Upper lobe of right lung (tissue), 1 donor: Measurements from ENCODE around the gene CTBP2. TPM values are rescaled to one million over a fixed set of nuclear protein-coding genes. Genes with fewer than 3 reads are reported as not detected.

ENCODE experiments used
- ATAC-seq: fragments of 200-7000 bp; cut with Tn5 transposase; one replicate; pipeline ENCODE4 v1.9.1; 2020; ENCODE audit warnings: mild to moderate bottlenecking, moderate library complexity
- DNase-seq: peaks from one replicate; pipeline ENCODE4 v3.0.0-alpha.2; 2020
- H3K27ac ChIP-seq: fragments of 200-600 bp; one replicate; pipeline ENCODE4 v1.8.0; 2022
- H3K27me3 ChIP-seq: fragments of 200-600 bp; one replicate; pipeline ENCODE4 v1.8.0; 2022; ENCODE audit warnings: mild to moderate bottlenecking
- H3K36me3 ChIP-seq: fragments of 200-600 bp; one replicate; pipeline ENCODE4 v1.8.0; 2022
- H3K4me1 ChIP-seq: fragments of 200-600 bp; one replicate; pipeline ENCODE4 v1.8.0; 2022
- H3K4me3 ChIP-seq: fragments of 200-600 bp; one replicate; pipeline ENCODE4 v1.8.0; 2022; ENCODE audit warnings: mild to moderate bottlenecking
- H3K9me3 ChIP-seq: fragments of 200-600 bp; one replicate; pipeline ENCODE4 v1.8.0; 2022
- CTCF ChIP-seq: fragments of 200-600 bp; IDR thresholded peaks from one replicate; pipeline ENCODE4 v1.8.0; 2022; ENCODE audit warnings: antibody characterized with exemption
- intact Hi-C: fragments of 100-400 bp; cut with DNase I; formaldehyde crosslinking; loops from one replicate; pipeline ENCODE4 v1.11.0; 2022
- long read RNA-seq: library from polyadenylated mRNA; unstranded; transcript quantifications from one replicate; pipeline ENCODE4 v2.0.0, GENCODE V29; 2021
- total RNA-seq: library from RNA; stranded (reverse); fragmentation: NEBNext Ultra II Directional; extraction: Animal tissue kit (Norgen Biotek cat#: 25700); gene quantifications from one replicate; pipeline ENCODE4 v1.2.1, GENCODE V29; 2021
- donor health status: DM: no; HTN: yes; CAD: no; lungs with severe emphysema.

Gene CTBP2
- 66.7 TPM for total RNA-seq
- long read RNA-seq, full-length matches to known transcripts: 42 of 121 reads
- long read RNA-seq, partial matches to known transcripts: 10 of 121 reads
- long read RNA-seq, other reads (novel, unspliced or antisense): 69 of 121 reads

- peaks cover 34% of the 10 kb centered on the region for H3K4me1 ChIP-seq
- peak within 1 kb of the TSS; percentile 91 for H3K27ac ChIP-seq
- no peak for TF ChIP-seq CTCF
- no peaks in the 10 kb centered on the region for H3K9me3 ChIP-seq
- peak within 1 kb of the TSS; percentile 71 for H3K4me3 ChIP-seq
- intact Hi-C loops: loop anchor here (10.0 kb wide), 1 partner anchor 105 kb away; no protein-coding TSS in a partner anchor
- peak; percentile 78 for DNase-seq
- no peaks in the 10 kb centered on the region for H3K27me3 ChIP-seq
- no peaks in the 10 kb centered on the region for H3K36me3 ChIP-seq
- ATAC-seq: peak; percentile 34
Observed at GRCh38 chr10:125159932-125160855, at the start of gene CTBP2. CTBP2 (minus strand) TSS chr10:125160563.

DNA sequence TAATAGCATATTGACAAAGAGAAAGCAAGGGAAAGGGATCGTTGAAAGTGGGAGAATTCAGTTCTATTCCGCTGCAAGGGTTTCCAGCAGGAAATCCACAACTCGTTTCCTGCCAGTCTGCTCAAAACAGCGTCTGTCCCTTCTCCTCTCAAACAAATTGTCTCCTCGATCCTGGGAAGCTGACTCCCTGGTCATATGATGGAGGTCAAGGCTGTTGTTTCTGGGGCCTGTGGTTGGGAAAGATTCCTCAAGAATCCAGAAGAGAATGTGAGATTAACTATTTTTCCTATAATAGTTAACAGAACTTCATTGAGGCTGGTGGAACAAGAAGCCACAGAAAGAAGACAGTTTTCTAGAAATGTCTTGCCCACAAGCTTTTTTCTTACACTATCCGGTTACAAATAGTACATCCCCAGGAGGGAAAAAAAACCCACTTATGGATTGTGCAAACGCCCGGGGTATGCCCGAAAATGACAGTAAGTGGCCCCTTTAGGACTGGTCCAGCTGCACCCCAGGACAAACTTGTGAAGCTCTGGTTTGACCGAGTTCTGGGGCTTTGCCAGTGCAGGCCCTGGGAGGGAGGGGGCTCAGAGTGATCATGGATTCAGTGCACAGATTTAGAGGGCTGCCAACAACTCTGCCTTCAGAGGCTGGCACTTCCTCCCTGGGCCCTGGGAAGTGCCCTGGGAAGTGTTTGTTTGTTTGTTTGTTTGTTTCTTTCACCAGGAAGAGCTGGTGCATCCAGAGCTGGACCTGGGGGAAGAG lies 49.4 kb upstream of the CTBP2 start:
- DNase-seq (no peak), ATAC-seq (no peak)
- Histone ChIP-seq H3K4me3 (no peak overlapping the region), H3K27me3 (no peaks in the 10 kb centered on the region), H3K36me3 (no peaks in the 10 kb centered on the region), H3K9me3 (no peaks in the 10 kb centered on the region), H3K27ac (no peak overlapping the region), H3K4me1 (no peaks in the 10 kb centered on the region)
- TF ChIP-seq CTCF: no peak
- intact Hi-C loops: no loop called here

DNA sequence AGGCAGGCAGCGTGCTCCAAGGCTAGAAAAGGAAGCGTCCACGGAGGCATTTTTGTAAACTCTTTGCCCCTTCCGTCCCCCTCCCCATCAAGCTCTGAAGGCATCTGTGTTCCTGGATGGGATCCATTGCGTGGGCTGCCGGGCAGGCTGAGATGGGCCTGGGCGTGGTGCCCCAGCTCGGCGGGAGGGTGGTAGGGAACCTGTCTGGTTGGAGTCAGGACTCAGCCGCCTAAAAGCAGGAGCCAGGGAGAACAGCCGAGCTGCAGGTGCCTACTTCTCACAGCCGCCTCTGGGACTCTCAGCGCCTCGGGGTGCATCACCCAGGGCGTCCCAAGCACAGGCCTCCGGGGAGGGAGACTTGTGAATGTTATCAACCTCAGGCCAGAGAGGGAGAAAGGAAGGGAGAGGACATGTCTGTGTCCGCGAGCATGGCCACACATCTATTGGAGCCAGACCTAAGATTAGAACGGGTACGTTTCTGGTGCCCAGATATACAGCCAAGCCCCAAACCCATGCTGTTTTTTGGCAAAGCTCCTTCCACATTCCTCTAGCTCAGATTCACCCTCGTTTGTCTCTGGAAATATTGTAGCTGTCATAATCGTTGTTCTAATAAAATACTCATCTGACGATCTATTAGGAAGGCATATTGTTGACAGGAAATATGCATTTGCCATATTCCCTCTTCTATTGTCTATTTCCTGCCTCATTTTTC lies 48.6 kb upstream of the CTBP2 start:
- Histone ChIP-seq H3K27me3 (no peaks in the 10 kb centered on the region), H3K36me3 (no peaks in the 10 kb centered on the region), H3K9me3 (no peaks in the 10 kb centered on the region), H3K4me3 (no peak overlapping the region), H3K4me1 (no peaks in the 10 kb centered on the region), H3K27ac (no peak overlapping the region)
- intact Hi-C loops: no loop called here
- ATAC-seq: peak; percentile 8
- no peak for DNase-seq
- no peak for TF ChIP-seq CTCF

- no peaks in the 10 kb centered on the region for H3K36me3 ChIP-seq
- no peak for DNase-seq
- intact Hi-C loops: no loop called here
- no peak for ATAC-seq
- TF ChIP-seq CTCF: no peak
- no peaks in the 10 kb centered on the region for H3K4me1 ChIP-seq
- H3K27ac ChIP-seq: no peak overlapping the region
- H3K4me3 ChIP-seq: no peak overlapping the region
- no peaks in the 10 kb centered on the region for H3K9me3 ChIP-seq
- H3K27me3 ChIP-seq: no peaks in the 10 kb centered on the region
Observed at GRCh38 chr10:125206623-125207022, 46.3 kb upstream of the CTBP2 start.

GRCh38 chr10:125205431-125205830 lies 45.1 kb upstream of the CTBP2 start:
- H3K27me3 ChIP-seq: no peaks in the 10 kb centered on the region
- H3K27ac ChIP-seq: no peak overlapping the region
- no peaks in the 10 kb centered on the region for H3K36me3 ChIP-seq
- DNase-seq (peak; percentile 48), ATAC-seq (no peak)
- intact Hi-C loops: no loop called here
- TF ChIP-seq CTCF: no peak
- H3K4me1 ChIP-seq: no peaks in the 10 kb centered on the region
- H3K4me3 ChIP-seq: no peak overlapping the region
- no peaks in the 10 kb centered on the region for H3K9me3 ChIP-seq
